HepG2 (cell line): Measurements from ENCODE around the gene SLC9A5. TPM values are rescaled to one million over a fixed set of nuclear protein-coding genes. Genes with fewer than 3 reads are reported as not detected.

ENCODE experiments used
- ATAC-seq: fragments of 200-7000 bp; cut with Tn5 transposase; 3 replicates; pipeline ENCODE4 v1.9.1; 2020; ENCODE audit warnings: mild to moderate bottlenecking, moderate library complexity
- BruUV-seq: library from RNA; stranded (reverse); fragments of 400-500 nt; replicated peaks from 2 replicates; lab custom pipeline; 2021; lab: Mats Ljungman, UMichigan
- CTCF ChIA-PET: fragments of 300-600 bp; formaldehyde crosslinking; extraction: SDS; loops from one replicate; lab custom pipeline; 2021; ENCODE audit warnings: low total read pairs, inconsistent platforms, low intra/inter-chr PET ratio; lab: Yijun Ruan, JAX
- POLR2A ChIA-PET: fragments of 350-600 bp; sonication (Branson Sonifier 250); formaldehyde crosslinking; loops from one replicate; lab custom pipeline; 2020; ENCODE audit warnings: antibody characterized with exemption, inconsistent platforms; lab: Yijun Ruan, JAX
- DNase-seq: peaks from one replicate; pipeline ENCODE4 v3.0.0-alpha.2; 2015; ENCODE audit warnings: low spot score
- FAIRE-seq: peaks from 3 replicates; lab custom pipeline; 2011; peaks lifted over from hg19 to GRCh38; lab: Jason Lieb, UNC
- H2AFZ ChIP-seq: one replicate; pipeline ENCODE4 v1.6.1; 2011; ENCODE audit warnings: low read length, inconsistent platforms
- H3K27ac ChIP-seq: fragments of 300-600 bp; 3 replicates; pipeline ENCODE4 v1.8.0; 2011; ENCODE audit warnings: mixed run types, mild to moderate bottlenecking, mixed read lengths, low read length, inconsistent platforms; ENCODE audit not compliant: insufficient read depth; ENCODE audit errors: extremely low read length
- H3K27me3 ChIP-seq, 2 experiments: fragments of 200-600 bp in 1 of 2; 2 replicates in 1 of 2; 3 replicates in 1 of 2; pipeline versions ENCODE4 v1.6.0 to v1.8.0; 2011; ENCODE audit warnings: low read length in 2 of 2, mild to moderate bottlenecking in 2 of 2, moderate library complexity in 2 of 2, inconsistent platforms in 1 of 2; ENCODE audit not compliant: insufficient read depth in 2 of 2, control insufficient read depth in 1 of 2
- H3K36me3 ChIP-seq, 2 experiments: fragments of 200-600 bp in 1 of 2; replicated peaks in 1 of 2; 2 replicates in 1 of 2; 3 replicates in 1 of 2; pipeline versions ENCODE4 v1.5.1 to v1.8.0; 2011; ENCODE audit warnings: low read length in 2 of 2, inconsistent platforms in 1 of 2; ENCODE audit not compliant: insufficient read depth in 2 of 2, control insufficient read depth in 1 of 2
- H3K4me1 ChIP-seq: 2 replicates; pipeline ENCODE4 v1.5.1; 2012; ENCODE audit warnings: low read length, inconsistent platforms; ENCODE audit not compliant: insufficient read depth
- H3K4me2 ChIP-seq: 2 replicates; pipeline ENCODE4 v1.6.0; 2011; ENCODE audit warnings: low read depth, low read length, inconsistent platforms
- H3K4me3 ChIP-seq, 3 experiments: fragments of 200-600 bp in 1 of 3; sonication (generic), shearing (Covaris generic) in 1 of 3; replicated peaks in 1 of 3; 2 replicates each; pipeline ENCODE4 v1.5.1; 2011 to 2016; ENCODE audit warnings: low read length in 3 of 3, inconsistent platforms in 2 of 3, low read depth in 2 of 3, mild to moderate bottlenecking in 2 of 3, control low read depth in 1 of 3, mixed read lengths in 1 of 3; ENCODE audit not compliant: insufficient read depth in 1 of 3
- H3K79me2 ChIP-seq: one replicate; pipeline ENCODE4 v1.6.1; 2011; ENCODE audit warnings: low read length, inconsistent platforms; ENCODE audit not compliant: insufficient read depth
- H3K9ac ChIP-seq: 2 replicates; pipeline ENCODE4 v1.6.0; 2011; ENCODE audit warnings: mild to moderate bottlenecking, low read depth, low read length, inconsistent platforms; ENCODE audit not compliant: insufficient read depth
- H3K9me3 ChIP-seq: 2 replicates; pipeline ENCODE4 v1.5.1; 2012; ENCODE audit warnings: mild to moderate bottlenecking, low read length
- H4K20me1 ChIP-seq: 2 replicates; pipeline ENCODE4 v1.6.0; 2011; ENCODE audit warnings: inconsistent platforms, mild to moderate bottlenecking, low read length, moderate library complexity; ENCODE audit not compliant: insufficient read depth
- BORCS8-MEF2B ChIP-seq: sonication (generic); formaldehyde crosslinking; IDR thresholded peaks from 2 replicates; pipeline ENCODE4 v1.8.0; 2022; ENCODE audit warnings: mild to moderate bottlenecking, missing genetic modification reagents
- BRF2 ChIP-seq: sonication (generic); formaldehyde crosslinking; IDR thresholded peaks from 2 replicates; pipeline ENCODE4 v1.8.1; 2022; ENCODE audit warnings: mild to moderate bottlenecking, missing genetic modification reagents
- CENPT ChIP-seq: sonication (generic); formaldehyde crosslinking; IDR thresholded peaks from 2 replicates; pipeline ENCODE4 v1.8.0; 2022; ENCODE audit warnings: low read depth, mild to moderate bottlenecking, moderate library complexity, missing genetic modification reagents
- E2F1 ChIP-seq: sonication (generic); formaldehyde crosslinking; IDR thresholded peaks from 2 replicates; pipeline ENCODE4 v1.5.0; 2020; ENCODE audit warnings: missing genetic modification reagents
- E2F5 ChIP-seq: sonication (generic); formaldehyde crosslinking; conservative IDR thresholded peaks from 2 replicates; pipeline ENCODE4 v1.4.0; 2020; ENCODE audit warnings: missing genetic modification reagents
- HNRNPK ChIP-seq: fragments of 200-400 bp; formaldehyde crosslinking; IDR thresholded peaks from 2 replicates; pipeline ENCODE4 v1.6.1; 2018; ENCODE audit warnings: low read length, low read depth, moderate library complexity, mild to moderate bottlenecking; ENCODE audit not compliant: poor library complexity, severe bottlenecking
- JUND ChIP-seq: sonication (generic); formaldehyde crosslinking; IDR thresholded peaks from 2 replicates; pipeline ENCODE4 v1.8.0; 2022; ENCODE audit warnings: mild to moderate bottlenecking, missing genetic modification reagents
- MAZ ChIP-seq, 2 experiments: sonication (generic) in 1 of 2; formaldehyde crosslinking in 1 of 2; IDR thresholded peaks; 2 replicates each; pipeline versions ENCODE4 v1.5.0 to v1.6.1; 2012 to 2020; ENCODE audit warnings: low read depth in 2 of 2, mild to moderate bottlenecking in 2 of 2, borderline replicate concordance in 1 of 2, improper control_type of control experiment in 1 of 2, low read length in 1 of 2, missing genetic modification reagents in 1 of 2, moderate library complexity in 1 of 2
- NFRKB ChIP-seq: fragments of 450-650 bp; IDR thresholded peaks from 2 replicates; pipeline ENCODE4 v1.6.1; 2017
- NKX3-1 ChIP-seq: sonication (generic); formaldehyde crosslinking; IDR thresholded peaks from 2 replicates; pipeline ENCODE4 v1.5.0; 2020; ENCODE audit warnings: missing genetic modification reagents
- NONO ChIP-seq, 2 experiments: fragments of 450-650 bp in 1 of 2; sonication (generic) in 1 of 2; formaldehyde crosslinking in 1 of 2; IDR thresholded peaks in 1 of 2; conservative IDR thresholded peaks in 1 of 2; 2 replicates each; pipeline versions ENCODE4 v1.6.1 to v1.8.0; 2017 to 2022; ENCODE audit warnings: mild to moderate bottlenecking in 1 of 2, missing genetic modification reagents in 1 of 2, moderate library complexity in 1 of 2
- RFXANK ChIP-seq: IDR thresholded peaks from 2 replicates; pipeline ENCODE4 v1.6.1; 2016
- TCF7 ChIP-seq: sonication (generic); IDR thresholded peaks from 2 replicates; pipeline ENCODE4 v1.6.1; 2016; ENCODE audit warnings: antibody characterized with exemption, low read depth
- ZFP36 ChIP-seq: fragments of 150-350 bp; IDR thresholded peaks from 2 replicates; pipeline ENCODE4 v1.6.1; 2018; ENCODE audit warnings: borderline replicate concordance, low read length, low read depth; ENCODE audit not compliant: partially characterized antibody
- ZFP41 ChIP-seq: sonication (generic); formaldehyde crosslinking; IDR thresholded peaks from 2 replicates; pipeline ENCODE4 v1.4.0; 2020; ENCODE audit warnings: mild to moderate bottlenecking, missing genetic modification reagents, borderline replicate concordance
- ZNF724P ChIP-seq: sonication (generic); formaldehyde crosslinking; IDR thresholded peaks from 2 replicates; pipeline ENCODE4 v1.8.0; 2022; ENCODE audit warnings: missing genetic modification reagents, borderline replicate concordance
- ZNF775 ChIP-seq: sonication (generic); formaldehyde crosslinking; IDR thresholded peaks from 2 replicates; pipeline ENCODE4 v1.4.0; 2020; ENCODE audit warnings: missing genetic modification reagents, mild to moderate bottlenecking, moderate library complexity, borderline replicate concordance
- ZNF788 ChIP-seq: sonication (generic); formaldehyde crosslinking; IDR thresholded peaks from 2 replicates; pipeline ENCODE4 v1.5.0; 2020; ENCODE audit warnings: mild to moderate bottlenecking, missing genetic modification reagents, borderline replicate concordance
- ZNF883 ChIP-seq: sonication (generic); formaldehyde crosslinking; IDR thresholded peaks from 2 replicates; pipeline ENCODE4 v1.5.1; 2020; ENCODE audit warnings: mild to moderate bottlenecking, missing genetic modification reagents; ENCODE audit errors: not compliant biosample characterization
- WGBS: methylation state at CpG from one replicate; pipeline ENCODE4 v1.1.6; 2017; ENCODE audit warnings: low lambda C conversion rate; 5-methylcytosine and 5-hydroxymethylcytosine counted together
- in situ Hi-C: cut with HindIII; loops from 2 replicates; pipeline ENCODE4 v1.10.0; 2017; ENCODE audit warnings: low pct_unique_long_range_greater_than_20kb; ENCODE audit not compliant: extremely low pct_ligation_motif_present
- intact Hi-C: fragments of 100-400 bp; cut with micrococcal nuclease; formaldehyde crosslinking; loops from one replicate; pipeline ENCODE4 v1.10.0; 2022; ENCODE audit not compliant: unreplicated experiment
- polyA plus RNA-seq, 8 experiments: library from polyadenylated mRNA; depleted of rRNA in 3 of 8; stranded (reverse) in 7 of 8; unstranded in 1 of 8; fragments of >200 nt; fragmentation: Illumina TruSeq in 4 of 8; extraction: Trizol in 4 of 8; gene quantifications; 2 replicates each; pipeline versions ENCODE4 v1.2.1 to v1.2.3, GENCODE V29; 2011 to 2016; ENCODE audit warnings: low read depth in 4 of 8, missing spikeins in 1 of 8, mixed read lengths in 1 of 8; ENCODE audit not compliant: insufficient read depth in 1 of 8
- total RNA-seq, 5 experiments: library from RNA; depleted of rRNA; stranded (reverse); fragments of >200 nt; fragmentation: Illumina TruSeq; extraction: Trizol; gene quantifications; 2 replicates each; pipeline ENCODE4 v1.2.3, GENCODE V29; 2016; ENCODE audit warnings: low read depth in 1 of 5

Gene SLC9A5
- total and polyA plus RNA-seq, 2 of the 13 experiments (the other 11 are each of a cell fraction or from before 2014, with no cell fraction given), result 0.58 to 1.4 TPM

GRCh38 chr16:67284699-67285646 lies 36.2 kb downstream of the SLC9A5 start:
- DNase-seq (peak; percentile 54), ATAC-seq (peak; percentile 91), FAIRE-seq (peak; percentile 67)
- H4K20me1 ChIP-seq, result no peaks in the 10 kb centered on the region
- ChIA-PET POLR2A (interaction anchor here (1.0 to 1.6 kb wide), 3 partner anchors 11 to 24 kb away, joined by 3 to 5 read pairs (median 4); no protein-coding TSS in a partner anchor), CTCF (interaction anchor here (1.1 to 1.3 kb wide), 2 partner anchors 22 to 24 kb away, joined by 4 read pairs; no protein-coding TSS in a partner anchor)
- intact Hi-C loops, result no loop called here
- H3K27me3 ChIP-seq, result no peaks in the 10 kb centered on the region
- no peak overlapping the region; the same call in 1 of the 2 replicates for H3K4me2 ChIP-seq
- BruUV-seq, result no TSS peak
- 59% methylated on average over 24 of the region's 34 CpGs for WGBS
- H3K9me3 ChIP-seq, result no peaks in the 10 kb centered on the region
- H3K4me3 ChIP-seq, result no peak overlapping the region
- H3K9ac ChIP-seq, result no peak overlapping the region
- H3K79me2 ChIP-seq, result no peaks in the 10 kb centered on the region
- H3K27ac ChIP-seq, result no peak overlapping the region
- in situ Hi-C loops, result no loop called here
- H3K36me3 ChIP-seq, result no peaks in the 10 kb centered on the region
- H2AFZ ChIP-seq, result no peak overlapping the region
- peaks cover 1% of the 10 kb centered on the region for H3K4me1 ChIP-seq
- no peak for TF ChIP-seq CENPT (CRISPR knock-in tag)
- no peak for TF ChIP-seq ZFP36
- no peak for TF ChIP-seq NKX3-1 (CRISPR knock-in tag)
- TF ChIP-seq BRF2, result no peak
- peak; percentile 63; the same call in 1 of the 2 replicates for TF ChIP-seq ZNF788
- no peak for TF ChIP-seq NONO (IDR thresholded peaks at IDR 0.05)
- peak; percentile 56; the same call in 1 of the 2 replicates for TF ChIP-seq NONO (CRISPR knock-in tag; conservative IDR thresholded peaks at IDR 0.05)
- TF ChIP-seq ZNF724P (CRISPR knock-in tag), result no peak
- TF ChIP-seq ZNF883 (CRISPR knock-in tag), result peak; percentile 19
- no peak for TF ChIP-seq ZNF775 (CRISPR knock-in tag)
- TF ChIP-seq JUND, result no peak
- TF ChIP-seq HNRNPK, result no peak
- no peak for TF ChIP-seq ZFP41 (CRISPR knock-in tag)
- TF ChIP-seq E2F1 (CRISPR knock-in tag), result no peak
- TF ChIP-seq MAZ (IDR thresholded peaks at IDR 0.05; ENCODE audit: borderline replicate concordance, low read depth, low read length), result no peak
- 0 out of 2 replicates have a peak, but pooled peaks have one; percentile 28 for TF ChIP-seq MAZ (CRISPR knock-in tag; IDR thresholded peaks at IDR 0.05; ENCODE audit: low read depth)
- TF ChIP-seq RFXANK (CRISPR knock-in tag), result no peak
- no peak for TF ChIP-seq NFRKB
- no peak for TF ChIP-seq BORCS8-MEF2B (CRISPR knock-in tag)
- no peak for TF ChIP-seq TCF7
- no peak for TF ChIP-seq E2F5 (CRISPR knock-in tag)
